ENCODE results near the gene SNPH.
"Not testable (repeated sequence)": the region's sequence is repeated elsewhere in the genome, so short reads cannot be mapped to it uniquely, and the experiment has no call there.

SNPH gene

DNA sequence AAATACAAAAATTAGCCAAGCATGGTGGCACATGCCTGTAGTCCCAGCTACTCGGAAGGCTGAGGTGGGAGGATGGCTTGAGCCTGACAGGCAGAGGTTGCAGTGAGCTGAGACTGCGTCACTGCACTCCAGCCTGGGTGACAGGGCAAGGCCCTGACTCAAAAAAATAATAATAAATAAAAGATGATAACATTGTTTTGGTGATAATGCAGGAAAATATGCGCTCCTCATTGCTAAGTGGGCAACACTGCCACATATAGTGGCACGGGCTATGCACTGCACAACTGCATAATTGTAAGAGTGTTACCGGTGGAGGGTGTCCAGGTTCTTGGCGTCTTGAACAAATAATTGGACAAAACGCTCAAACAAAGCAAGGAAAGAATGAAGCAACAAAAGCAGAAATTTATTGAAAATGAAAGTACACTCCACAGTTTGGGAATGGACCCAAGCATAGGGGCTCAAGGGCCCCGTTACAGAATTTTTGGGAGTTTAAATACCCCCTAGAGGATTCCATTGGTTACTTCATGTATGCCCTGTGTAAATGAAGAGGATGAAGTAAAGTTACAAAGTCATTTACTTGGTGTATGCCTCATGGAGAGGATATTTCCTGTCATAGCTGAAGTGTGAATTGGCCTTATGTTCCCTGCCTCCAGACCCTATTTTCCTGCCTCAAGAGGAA is 77.5 kb downstream of the SNPH start:
- DNase-seq: not testable (repeated sequence)

DNA sequence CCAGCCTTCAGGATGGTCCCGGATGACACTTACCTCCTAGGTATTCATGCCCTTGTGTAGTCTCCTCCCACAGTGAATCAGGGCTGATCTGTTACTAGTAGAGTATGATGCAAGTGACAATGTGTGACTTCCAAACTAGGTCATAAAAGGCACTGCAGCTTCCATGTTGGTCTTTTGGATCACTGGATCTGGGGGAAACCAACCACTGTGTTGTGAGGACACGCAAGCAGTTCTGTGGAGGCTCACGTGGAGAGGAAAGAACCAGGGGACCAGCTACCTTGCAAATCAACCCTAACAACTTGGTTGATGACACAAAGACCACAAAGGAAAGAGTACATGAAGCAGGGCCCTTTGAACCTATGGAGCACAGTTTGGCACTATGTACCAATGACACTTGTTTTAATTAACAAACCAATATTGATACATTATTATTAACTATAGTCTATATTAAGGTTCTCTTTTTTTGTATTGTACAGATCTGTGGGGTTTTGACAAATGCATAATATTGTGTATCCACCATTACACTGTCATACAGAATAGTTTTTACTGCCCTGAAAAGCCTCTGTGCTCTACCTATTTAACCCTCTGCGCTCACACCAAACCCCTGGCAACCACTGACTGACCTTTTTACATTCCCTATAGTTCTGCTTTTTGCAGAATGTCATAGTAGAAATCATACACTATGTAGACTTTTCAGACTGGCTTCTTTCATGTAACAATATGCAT is 79.1 kb downstream of the SNPH start:
- no peak for DNase-seq

DNA sequence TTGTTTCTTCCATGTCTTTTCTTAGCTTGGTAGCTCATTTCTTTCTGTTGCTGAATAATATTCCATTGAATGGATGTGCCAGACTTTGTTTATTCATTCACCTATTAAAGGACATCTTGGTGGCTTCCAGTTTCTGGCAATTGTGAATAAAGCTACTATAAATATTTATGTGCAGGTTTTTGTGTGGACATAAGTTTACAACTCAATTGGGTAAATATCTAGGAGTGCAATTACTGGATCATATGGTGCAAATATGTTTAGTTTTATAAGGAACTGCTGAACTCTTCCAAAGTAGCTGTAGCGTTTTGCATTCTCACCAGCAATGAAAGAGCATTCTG is 79.6 kb downstream of the SNPH start:
- no peak for DNase-seq

DNA sequence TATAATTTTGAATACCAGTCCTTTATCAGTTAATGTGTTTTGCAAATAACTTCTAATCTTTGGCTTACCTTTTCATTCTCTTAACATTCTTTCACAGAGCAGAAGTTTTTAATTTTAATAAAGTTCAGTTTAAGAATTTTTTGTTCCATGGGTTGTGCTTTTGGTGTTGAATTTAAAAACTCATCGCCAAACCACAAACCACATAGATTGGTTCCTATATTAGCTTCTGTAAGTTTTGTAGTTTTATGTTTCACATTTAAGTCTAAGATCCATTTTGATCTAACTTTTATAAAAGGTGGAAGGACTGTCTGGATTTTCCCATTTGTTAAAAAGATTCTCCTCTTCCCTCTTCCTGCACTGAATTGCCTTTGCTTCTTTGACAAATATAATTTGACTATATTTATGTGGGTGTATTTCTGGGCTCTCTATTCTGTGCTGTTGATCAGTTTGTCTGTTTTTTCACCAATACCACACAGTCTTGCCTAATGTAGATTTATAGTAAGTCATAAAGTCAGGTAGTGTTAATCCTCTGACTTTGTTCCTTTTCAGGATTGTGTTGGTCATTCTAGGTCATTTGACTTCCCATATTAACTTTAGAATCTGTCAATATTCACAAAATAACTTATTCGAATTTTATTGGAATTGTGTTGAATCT is 80.3 kb downstream of the SNPH start:
- no peak for DNase-seq

DNA sequence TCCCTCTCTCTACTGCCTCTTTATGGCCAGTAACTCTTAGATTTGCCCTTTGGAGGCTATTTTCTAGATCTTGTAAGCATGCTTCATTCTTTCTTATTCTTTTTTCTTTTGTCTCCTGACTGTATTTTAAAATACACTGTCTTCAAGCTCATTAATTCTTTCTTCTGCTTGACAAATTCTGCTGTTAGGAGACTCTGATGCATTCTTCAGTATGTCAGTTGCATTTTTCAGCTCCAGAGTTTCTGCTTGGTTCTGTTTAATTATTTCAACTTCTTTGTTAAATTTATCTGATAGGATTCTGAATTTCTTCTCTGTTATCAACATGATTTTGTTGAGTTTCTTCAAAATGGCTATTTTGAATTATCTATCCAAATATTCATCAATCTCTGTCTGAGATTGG is 87.9 kb downstream of the SNPH start:
- no peak for DNase-seq

DNA sequence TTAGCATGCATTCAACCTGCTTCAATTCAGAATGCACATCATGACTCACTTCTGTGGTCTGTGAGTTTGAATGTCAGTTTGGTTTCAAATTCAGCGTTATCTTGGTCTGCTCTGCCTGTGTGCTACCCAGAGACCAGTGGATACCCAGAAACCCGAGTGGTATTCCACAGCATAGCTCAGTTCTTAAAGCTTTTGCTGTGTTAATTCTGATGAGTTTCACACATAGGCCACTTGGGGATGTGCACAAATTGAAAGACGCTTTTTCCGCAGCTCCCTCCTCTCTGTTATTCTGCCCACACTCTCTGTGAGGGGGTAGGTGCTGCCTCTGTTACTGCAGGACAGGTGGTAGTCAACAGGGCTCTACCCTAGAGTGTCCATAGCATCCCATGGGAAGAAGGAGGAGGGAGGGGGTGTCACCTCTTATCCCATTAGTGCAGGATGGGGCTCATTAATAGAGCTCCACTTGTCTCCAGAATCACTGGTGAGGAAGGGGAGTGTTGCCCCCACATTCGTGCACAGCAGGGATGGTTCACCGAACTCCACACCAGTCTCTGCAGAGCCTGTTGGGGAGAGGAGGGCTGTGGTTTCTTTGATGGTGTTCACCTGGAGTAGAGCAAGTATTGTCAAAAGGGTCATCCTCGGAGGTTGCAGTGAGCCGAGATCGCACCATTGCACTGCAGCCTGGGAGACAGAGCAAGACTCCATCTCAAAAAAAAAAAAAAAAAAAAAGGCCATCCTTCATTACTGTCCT is 92.0 kb downstream of the SNPH start:
- DNase-seq: no peak

All from NCI-H146 (cell line).